DOHH2 (cell line): ENCODE measurements around the gene SLC22A1.

Experiments used
- EZH2phosphoT487 ChIP-seq: fragments of 200-600 bp; sonication (generic); IDR thresholded peaks from 2 replicates; pipeline ENCODE4 v1.6.1; 2017; ENCODE audit warnings: borderline replicate concordance, mild to moderate bottlenecking, antibody characterized with exemption, low read length, moderate library complexity, mixed read lengths
- TF ChIP-seq, protein P1 (sequence below): fragments of 200-600 bp; sonication (generic); IDR thresholded peaks from one replicate; pipeline ENCODE4 v1.5.1; 2014; ENCODE audit warnings: antibody characterized with exemption, mild to moderate bottlenecking, low read depth, low read length; ENCODE audit not compliant: poor library complexity, severe bottlenecking

DNA sequence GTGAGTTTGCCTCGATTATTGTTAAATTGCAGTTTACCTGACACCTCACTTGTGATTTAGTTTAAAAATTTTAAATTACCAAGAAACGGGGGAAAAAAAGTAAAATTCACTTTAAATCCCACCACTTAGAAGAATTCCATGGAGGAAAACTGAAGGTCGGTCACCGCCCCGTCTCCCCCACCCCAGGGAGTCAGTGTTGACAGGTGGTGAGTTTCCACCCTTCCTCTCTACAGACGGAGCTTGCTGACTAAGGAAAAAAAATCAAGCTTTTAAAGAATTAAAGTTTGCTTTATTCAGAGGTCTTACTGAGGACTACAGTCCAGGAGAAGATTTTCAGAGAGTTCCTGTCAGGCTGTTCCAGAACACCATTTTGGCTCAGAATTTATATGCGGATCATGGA, 42.3 kb downstream of the SLC22A1 start:
- TF ChIP-seq, protein P1, sequence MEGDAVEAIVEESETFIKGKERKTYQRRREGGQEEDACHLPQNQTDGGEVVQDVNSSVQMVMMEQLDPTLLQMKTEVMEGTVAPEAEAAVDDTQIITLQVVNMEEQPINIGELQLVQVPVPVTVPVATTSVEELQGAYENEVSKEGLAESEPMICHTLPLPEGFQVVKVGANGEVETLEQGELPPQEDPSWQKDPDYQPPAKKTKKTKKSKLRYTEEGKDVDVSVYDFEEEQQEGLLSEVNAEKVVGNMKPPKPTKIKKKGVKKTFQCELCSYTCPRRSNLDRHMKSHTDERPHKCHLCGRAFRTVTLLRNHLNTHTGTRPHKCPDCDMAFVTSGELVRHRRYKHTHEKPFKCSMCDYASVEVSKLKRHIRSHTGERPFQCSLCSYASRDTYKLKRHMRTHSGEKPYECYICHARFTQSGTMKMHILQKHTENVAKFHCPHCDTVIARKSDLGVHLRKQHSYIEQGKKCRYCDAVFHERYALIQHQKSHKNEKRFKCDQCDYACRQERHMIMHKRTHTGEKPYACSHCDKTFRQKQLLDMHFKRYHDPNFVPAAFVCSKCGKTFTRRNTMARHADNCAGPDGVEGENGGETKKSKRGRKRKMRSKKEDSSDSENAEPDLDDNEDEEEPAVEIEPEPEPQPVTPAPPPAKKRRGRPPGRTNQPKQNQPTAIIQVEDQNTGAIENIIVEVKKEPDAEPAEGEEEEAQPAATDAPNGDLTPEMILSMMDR: no peak
- TF ChIP-seq EZH2phosphoT487: no peak
